OCI-LY1 (cell line): ENCODE results near the gene KANSL1.
A peak's percentile ranks its signal among the peaks of the same experiment; 100 is the strongest.

Experiments
- H2AFZ ChIP-seq: fragments of 200-600 bp; sonication (generic), shearing (Covaris generic); 2 replicates; pipeline ENCODE4 v1.6.0; 2014; ENCODE audit warnings: antibody characterized with exemption, mild to moderate bottlenecking, low read length
- H3F3A ChIP-seq: fragments of 200-600 bp; sonication (generic), shearing (Covaris generic); 2 replicates; pipeline ENCODE4 v1.6.0; 2014; ENCODE audit warnings: mild to moderate bottlenecking, antibody characterized with exemption, low read length, moderate library complexity; ENCODE audit not compliant: insufficient read depth
- H3K27ac ChIP-seq: fragments of 200-600 bp; sonication (generic); 2 replicates; pipeline ENCODE4 v1.5.1; 2014; ENCODE audit warnings: low read length, mixed run types, mild to moderate bottlenecking, low read depth; ENCODE audit not compliant: poor library complexity, severe bottlenecking
- H3K27me3 ChIP-seq: fragments of 200-600 bp; sonication (generic); 2 replicates; pipeline ENCODE4 v1.6.0; 2014; ENCODE audit warnings: antibody characterized with exemption, mild to moderate bottlenecking, low read length, moderate library complexity; ENCODE audit not compliant: insufficient read depth
- H3K36me3 ChIP-seq: fragments of 200-600 bp; sonication (generic); 2 replicates; pipeline ENCODE4 v1.6.1; 2014; ENCODE audit warnings: mild to moderate bottlenecking, antibody characterized with exemption, low read length, moderate library complexity, mixed read lengths; ENCODE audit not compliant: insufficient read depth
- H3K4me1 ChIP-seq: fragments of 200-600 bp; sonication (generic); 2 replicates; pipeline ENCODE4 v1.5.1; 2014; ENCODE audit warnings: mild to moderate bottlenecking, low read length, moderate library complexity; ENCODE audit not compliant: insufficient read depth, severe bottlenecking
- H3K4me2 ChIP-seq: fragments of 200-600 bp; sonication (generic), shearing (Covaris generic); 2 replicates; pipeline ENCODE4 v1.6.1; 2014; ENCODE audit warnings: low read length
- H3K4me3 ChIP-seq: fragments of 200-600 bp; sonication (generic); 2 replicates; pipeline ENCODE4 v1.5.1; 2014; ENCODE audit warnings: low read length, low read depth, mild to moderate bottlenecking, mixed read lengths; ENCODE audit not compliant: poor library complexity, severe bottlenecking
- H3K79me2 ChIP-seq: fragments of 200-600 bp; shearing (Covaris generic); 2 replicates; pipeline ENCODE4 v1.6.1; 2016; ENCODE audit warnings: mixed run types, low read length, mixed read lengths; ENCODE audit not compliant: insufficient read depth
- H3K9ac ChIP-seq: fragments of 200-600 bp; sonication (generic), shearing (Covaris generic); 2 replicates; pipeline ENCODE4 v1.6.1; 2014; ENCODE audit warnings: mild to moderate bottlenecking, low read length, mixed read lengths
- H3K9me2 ChIP-seq: fragments of 200-600 bp; sonication (generic), shearing (Covaris generic); 2 replicates; pipeline ENCODE4 v1.6.1; 2014; ENCODE audit warnings: low read depth, mild to moderate bottlenecking, low read length, mixed read lengths
- H3K9me3 ChIP-seq: fragments of 200-600 bp; shearing (Covaris generic); 2 replicates; pipeline ENCODE4 v1.6.1; 2014; ENCODE audit warnings: low read length, mixed read lengths
- H4K20me1 ChIP-seq: fragments of 200-600 bp; sonication (generic), shearing (Covaris generic); 2 replicates; pipeline ENCODE4 v1.6.0; 2016; ENCODE audit warnings: mild to moderate bottlenecking, low read length; ENCODE audit not compliant: insufficient read depth
- EZH2 ChIP-seq: fragments of 200-600 bp; sonication (generic), shearing (Covaris generic); IDR thresholded peaks from 2 replicates; pipeline ENCODE4 v1.8.0; 2017; ENCODE audit warnings: borderline replicate concordance, mixed run types, mild to moderate bottlenecking, antibody characterized with exemption, low read length, moderate library complexity, mixed read lengths
- TF ChIP-seq, protein P1 (sequence below): fragments of 200-600 bp; sonication (generic), shearing (Covaris generic); IDR thresholded peaks from 2 replicates; pipeline ENCODE4 v1.5.1; 2017; ENCODE audit warnings: mild to moderate bottlenecking, antibody characterized with exemption, low read length, moderate library complexity, mixed read lengths

Gene KANSL1

DNA sequence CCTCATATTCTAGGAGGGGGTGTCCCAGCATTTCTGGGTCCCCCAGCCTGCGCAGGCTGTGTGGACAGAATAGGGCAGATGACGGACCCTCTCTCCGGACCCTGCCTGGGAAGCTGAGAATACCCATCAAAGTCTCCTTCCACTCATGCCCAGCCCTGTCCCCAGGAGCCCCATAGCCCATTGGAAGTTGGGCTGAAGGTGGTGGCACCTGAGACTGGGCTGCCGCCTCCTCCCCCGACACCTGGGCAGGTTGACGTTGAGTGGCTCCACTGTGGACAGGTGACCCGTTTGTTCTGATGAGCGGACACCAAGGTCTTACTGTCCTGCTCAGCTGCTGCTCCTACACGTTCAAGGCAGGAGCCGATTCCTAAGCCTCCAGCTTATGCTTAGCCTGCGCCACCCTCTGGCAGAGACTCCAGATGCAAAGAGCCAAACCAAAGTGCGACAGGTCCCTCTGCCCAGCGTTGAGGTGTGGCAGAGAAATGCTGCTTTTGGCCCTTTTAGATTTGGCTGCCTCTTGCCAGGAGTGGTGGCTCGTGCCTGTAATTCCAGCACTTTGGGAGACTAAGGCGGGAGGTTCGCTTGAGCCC lies 182.5 kb downstream of the KANSL1 start:
- Histone ChIP-seq H3K27ac (no peak overlapping the region), H3K9ac (no peak overlapping the region), H3K36me3 (no peaks in the 10 kb centered on the region), H3F3A (no peaks in the 10 kb centered on the region), H3K9me2 (no peaks in the 10 kb centered on the region), H4K20me1 (no peaks in the 10 kb centered on the region), H2AFZ (no peak overlapping the region), H3K4me1 (peaks cover 11% of the 10 kb centered on the region), H3K4me2 (peak overlapping the region; percentile 57; the same call in 1 of the 2 replicates), H3K79me2 (no peaks in the 10 kb centered on the region), H3K27me3 (peaks cover 7% of the 10 kb centered on the region; the same call in 1 of the 2 replicates), H3K4me3 (peak overlapping the region; percentile 41), H3K9me3 (no peaks in the 10 kb centered on the region)
- TF ChIP-seq, protein P1, sequence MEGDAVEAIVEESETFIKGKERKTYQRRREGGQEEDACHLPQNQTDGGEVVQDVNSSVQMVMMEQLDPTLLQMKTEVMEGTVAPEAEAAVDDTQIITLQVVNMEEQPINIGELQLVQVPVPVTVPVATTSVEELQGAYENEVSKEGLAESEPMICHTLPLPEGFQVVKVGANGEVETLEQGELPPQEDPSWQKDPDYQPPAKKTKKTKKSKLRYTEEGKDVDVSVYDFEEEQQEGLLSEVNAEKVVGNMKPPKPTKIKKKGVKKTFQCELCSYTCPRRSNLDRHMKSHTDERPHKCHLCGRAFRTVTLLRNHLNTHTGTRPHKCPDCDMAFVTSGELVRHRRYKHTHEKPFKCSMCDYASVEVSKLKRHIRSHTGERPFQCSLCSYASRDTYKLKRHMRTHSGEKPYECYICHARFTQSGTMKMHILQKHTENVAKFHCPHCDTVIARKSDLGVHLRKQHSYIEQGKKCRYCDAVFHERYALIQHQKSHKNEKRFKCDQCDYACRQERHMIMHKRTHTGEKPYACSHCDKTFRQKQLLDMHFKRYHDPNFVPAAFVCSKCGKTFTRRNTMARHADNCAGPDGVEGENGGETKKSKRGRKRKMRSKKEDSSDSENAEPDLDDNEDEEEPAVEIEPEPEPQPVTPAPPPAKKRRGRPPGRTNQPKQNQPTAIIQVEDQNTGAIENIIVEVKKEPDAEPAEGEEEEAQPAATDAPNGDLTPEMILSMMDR = peak; percentile 28; the same call in 1 of the 2 replicates
- no peak for TF ChIP-seq EZH2

DNA sequence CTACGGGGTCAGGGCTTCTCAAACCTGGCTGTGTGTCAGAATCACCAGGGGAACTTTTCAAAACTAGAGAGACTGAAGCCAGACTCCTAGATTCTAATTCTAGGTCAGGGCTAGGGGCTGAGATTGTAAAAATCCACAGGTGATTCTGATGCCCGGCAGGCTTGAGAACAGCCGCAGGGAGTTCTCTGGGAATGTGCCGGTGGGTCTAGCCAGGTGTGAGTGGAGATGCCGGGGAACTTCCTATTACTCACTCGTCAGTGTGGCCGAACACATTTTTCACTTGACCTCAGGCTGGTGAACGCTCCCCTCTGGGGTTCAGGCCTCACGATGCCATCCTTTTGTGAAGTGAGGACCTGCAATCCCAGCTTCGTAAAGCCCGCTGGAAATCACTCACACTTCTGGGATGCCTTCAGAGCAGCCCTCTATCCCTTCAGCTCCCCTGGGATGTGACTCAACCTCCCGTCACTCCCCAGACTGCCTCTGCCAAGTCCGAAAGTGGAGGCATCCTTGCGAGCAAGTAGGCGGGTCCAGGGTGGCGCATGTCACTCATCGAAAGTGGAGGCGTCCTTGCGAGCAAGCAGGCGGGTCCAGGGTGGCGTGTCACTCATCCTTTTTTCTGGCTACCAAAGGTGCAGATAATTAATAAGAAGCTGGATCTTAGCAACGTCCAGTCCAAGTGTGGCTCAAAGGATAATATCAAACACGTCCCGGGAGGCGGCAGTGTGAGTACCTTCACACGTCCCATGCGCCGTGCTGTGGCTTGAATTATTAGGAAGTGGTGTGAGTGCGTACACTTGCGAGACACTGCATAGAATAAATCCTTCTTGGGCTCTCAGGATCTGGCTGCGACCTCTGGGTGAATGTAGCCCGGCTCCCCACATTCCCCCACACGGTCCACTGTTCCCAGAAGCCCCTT lies 183.3 kb downstream of the KANSL1 start:
- Histone ChIP-seq H3K27ac (no peak overlapping the region), H3K4me3 (peak overlapping the region; percentile 41), H3K9me3 (peaks cover 4% of the 10 kb centered on the region; the same call in 1 of the 2 replicates), H3K4me1 (peaks cover 11% of the 10 kb centered on the region), H3K79me2 (no peaks in the 10 kb centered on the region), H3K27me3 (peaks cover 7% of the 10 kb centered on the region; the same call in 1 of the 2 replicates), H4K20me1 (no peaks in the 10 kb centered on the region), H3K36me3 (no peaks in the 10 kb centered on the region), H3F3A (no peaks in the 10 kb centered on the region), H3K9ac (no peak overlapping the region), H3K4me2 (peak overlapping the region; percentile 57), H3K9me2 (no peaks in the 10 kb centered on the region), H2AFZ (no peak overlapping the region)
- TF ChIP-seq EZH2 = no peak
- TF ChIP-seq, protein P1 = no peak

DNA sequence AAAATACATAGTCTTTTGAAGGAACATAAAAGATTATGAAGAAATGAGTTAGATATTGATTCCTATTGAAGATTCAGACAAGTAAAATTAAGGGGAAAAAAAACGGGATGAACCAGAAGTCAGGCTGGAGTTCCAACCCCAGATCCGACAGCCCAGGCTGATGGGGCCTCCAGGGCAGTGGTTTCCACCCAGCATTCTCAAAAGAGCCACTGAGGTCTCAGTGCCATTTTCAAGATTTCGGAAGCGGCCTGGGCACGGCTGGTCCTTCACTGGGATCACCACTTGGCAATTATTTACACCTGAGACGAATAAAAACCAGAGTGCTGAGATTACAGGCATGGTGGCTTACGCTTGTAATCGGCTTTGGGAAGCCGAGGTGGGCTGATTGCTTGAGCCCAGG lies 184.6 kb downstream of the KANSL1 start:
- Histone ChIP-seq H3K36me3 (no peaks in the 10 kb centered on the region), H3F3A (no peaks in the 10 kb centered on the region), H3K27ac (no peak overlapping the region), H3K4me3 (no peak overlapping the region), H3K9me2 (no peaks in the 10 kb centered on the region), H3K79me2 (no peaks in the 10 kb centered on the region), H3K9ac (no peak overlapping the region), H3K4me1 (peaks cover 11% of the 10 kb centered on the region), H3K4me2 (no peak overlapping the region), H4K20me1 (no peaks in the 10 kb centered on the region), H3K27me3 (peaks cover 4% of the 10 kb centered on the region; the same call in 1 of the 2 replicates), H2AFZ (no peak overlapping the region), H3K9me3 (peaks cover 4% of the 10 kb centered on the region; the same call in 1 of the 2 replicates)
- TF ChIP-seq, protein P1 = no peak
- TF ChIP-seq EZH2 = no peak
